HG03342 (cell line): ENCODE results near the gene THNSL1.
"Not testable (repeated sequence)": the region's sequence is repeated elsewhere in the genome, so short reads cannot be mapped to it uniquely, and the experiment has no call there.

Source experiments
- ATAC-seq: cut with Tn5 transposase; IDR thresholded peaks from one replicate; pipeline ENCODE4 v1.9.1; 2021; ENCODE audit warnings: mild to moderate bottlenecking, moderate library complexity; ENCODE audit not compliant: unreplicated experiment

Gene THNSL1, protein sequence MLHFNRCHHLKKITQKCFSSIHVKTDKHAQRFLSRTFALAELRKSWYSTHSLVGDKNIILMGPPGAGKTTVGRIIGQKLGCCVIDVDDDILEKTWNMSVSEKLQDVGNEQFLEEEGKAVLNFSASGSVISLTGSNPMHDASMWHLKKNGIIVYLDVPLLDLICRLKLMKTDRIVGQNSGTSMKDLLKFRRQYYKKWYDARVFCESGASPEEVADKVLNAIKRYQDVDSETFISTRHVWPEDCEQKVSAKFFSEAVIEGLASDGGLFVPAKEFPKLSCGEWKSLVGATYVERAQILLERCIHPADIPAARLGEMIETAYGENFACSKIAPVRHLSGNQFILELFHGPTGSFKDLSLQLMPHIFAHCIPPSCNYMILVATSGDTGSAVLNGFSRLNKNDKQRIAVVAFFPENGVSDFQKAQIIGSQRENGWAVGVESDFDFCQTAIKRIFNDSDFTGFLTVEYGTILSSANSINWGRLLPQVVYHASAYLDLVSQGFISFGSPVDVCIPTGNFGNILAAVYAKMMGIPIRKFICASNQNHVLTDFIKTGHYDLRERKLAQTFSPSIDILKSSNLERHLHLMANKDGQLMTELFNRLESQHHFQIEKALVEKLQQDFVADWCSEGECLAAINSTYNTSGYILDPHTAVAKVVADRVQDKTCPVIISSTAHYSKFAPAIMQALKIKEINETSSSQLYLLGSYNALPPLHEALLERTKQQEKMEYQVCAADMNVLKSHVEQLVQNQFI

DNA sequence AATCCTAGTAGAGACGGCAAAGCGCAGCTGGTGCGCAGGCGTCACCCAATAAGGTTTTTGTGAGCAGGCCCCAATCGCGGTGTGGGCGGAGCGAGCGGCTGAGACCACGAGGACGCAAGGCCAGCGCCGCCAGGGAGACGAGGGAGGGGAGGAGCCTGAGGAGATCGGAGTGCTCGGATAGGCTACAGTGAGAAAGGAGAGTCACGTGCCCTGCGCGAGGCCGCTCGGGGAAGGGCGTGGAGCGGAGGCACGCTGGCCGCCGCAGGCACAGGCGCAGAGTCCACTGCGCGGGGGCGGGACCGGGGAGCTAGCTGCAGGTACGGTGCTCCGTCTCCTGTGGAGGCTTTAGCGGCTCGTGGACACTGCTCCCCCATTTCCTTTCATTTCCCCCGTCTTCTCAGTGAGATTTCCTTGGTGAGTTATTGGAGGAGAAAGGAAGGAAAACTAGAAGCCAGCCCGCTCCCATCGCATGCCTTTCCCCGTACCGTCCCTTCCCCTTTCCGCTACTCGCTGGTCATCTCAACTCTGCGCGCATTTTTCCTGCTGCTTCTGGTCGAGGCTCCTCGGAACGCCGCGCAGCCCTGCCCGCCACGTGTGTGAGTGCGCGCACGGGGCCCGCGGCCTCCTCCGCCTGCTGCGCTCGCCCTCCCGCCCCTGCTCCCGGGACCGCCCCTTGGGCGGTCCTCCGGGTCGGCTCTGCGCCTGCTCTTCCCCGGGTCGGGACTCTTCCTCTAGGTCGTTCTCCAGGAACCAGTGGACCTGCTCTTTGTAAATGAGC is at the start of gene THNSL1:
Gene THNSL1 (plus strand): TSS at position 237 of the 778 bp plus-strand sequence. CDS start 6,612 bp downstream, outside the sequence.
- peak; percentile 96 for ATAC-seq

DNA sequence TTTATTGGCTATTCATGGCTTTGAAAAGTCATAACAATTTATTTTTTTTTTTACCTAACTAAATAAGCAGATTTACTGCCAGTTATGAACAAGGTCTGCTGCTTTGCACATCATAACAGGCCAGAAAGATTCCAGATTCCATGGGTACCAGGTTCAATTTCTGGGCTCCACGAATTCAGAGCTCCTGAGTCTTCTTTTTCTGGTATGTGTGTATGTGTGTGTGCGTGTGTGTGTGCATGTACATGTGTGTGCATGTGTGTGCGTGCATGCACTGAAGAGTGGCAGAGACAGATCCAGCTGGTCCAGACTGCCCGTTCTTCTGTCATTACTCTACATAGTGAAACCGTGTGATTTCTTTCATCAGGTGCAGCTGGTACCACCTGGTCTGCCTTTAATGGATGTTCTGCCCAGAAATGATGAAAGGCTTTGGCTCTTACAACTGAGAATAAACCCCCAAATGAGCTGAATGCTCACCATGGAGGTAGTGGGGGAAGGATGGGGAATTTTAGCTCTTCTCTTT is 49.4 kb upstream of the THNSL1 start:
- no peak for ATAC-seq

DNA sequence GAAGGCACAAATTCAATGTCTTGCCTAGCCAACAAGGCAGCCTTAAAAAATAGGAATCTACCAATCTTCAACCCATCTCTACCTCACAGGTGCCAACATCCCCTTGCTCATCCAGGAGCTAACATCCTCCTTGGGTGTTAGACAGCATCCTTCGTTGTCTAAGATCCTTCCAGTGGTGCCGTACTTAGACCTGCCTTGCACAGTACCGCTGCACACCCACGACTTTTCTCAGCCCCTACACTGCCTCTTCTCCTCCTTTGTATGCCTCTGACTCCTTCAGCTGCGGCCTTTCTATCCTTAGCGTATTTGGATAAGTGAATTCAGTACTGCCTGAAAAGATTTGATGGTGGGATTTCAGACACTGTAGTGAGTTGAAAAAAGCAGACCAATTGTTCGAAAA is 48.1 kb upstream of the THNSL1 start:
- no peak for ATAC-seq

DNA sequence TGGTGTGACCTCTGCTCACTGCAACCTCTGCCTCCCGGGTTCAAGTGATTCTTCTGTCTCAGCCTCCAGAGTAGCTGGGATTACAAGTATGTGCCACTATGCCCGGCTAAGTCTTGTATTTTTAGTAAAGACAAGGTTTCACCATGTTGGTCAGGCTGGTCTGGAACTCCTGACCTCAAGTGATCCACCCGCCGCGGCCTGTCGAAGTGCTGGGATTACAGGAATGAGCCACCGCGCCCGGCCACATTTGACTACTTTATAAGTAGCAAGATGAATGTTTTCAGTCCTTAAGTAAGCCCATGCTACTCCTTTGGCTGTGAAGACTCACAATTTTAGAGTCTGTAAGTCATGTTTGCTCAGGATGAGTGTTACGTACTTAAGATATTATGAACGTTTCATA is 47.5 kb upstream of the THNSL1 start:
- ATAC-seq = not testable (repeated sequence)

DNA sequence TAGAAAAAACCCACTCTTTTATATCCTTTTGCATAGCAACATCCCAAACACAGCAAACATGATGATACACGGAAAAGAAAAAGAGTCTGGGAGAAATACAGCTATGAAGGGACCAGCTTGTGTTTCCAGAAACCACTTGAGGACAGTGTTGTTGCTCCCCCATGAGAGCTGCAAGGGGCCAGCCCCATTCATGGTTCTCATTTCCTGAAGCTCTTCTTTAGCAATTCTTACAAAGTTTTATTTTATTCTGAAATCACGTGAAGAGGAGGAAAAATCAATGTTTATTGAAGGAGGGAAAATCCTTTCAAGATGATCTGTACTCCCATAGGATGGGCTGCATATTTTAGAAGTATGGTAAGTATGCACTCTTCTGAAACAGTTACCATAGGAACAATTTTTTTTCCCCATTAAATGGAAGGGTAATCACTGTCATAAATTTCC is 46.6 kb upstream of the THNSL1 start:
- no peak for ATAC-seq

DNA sequence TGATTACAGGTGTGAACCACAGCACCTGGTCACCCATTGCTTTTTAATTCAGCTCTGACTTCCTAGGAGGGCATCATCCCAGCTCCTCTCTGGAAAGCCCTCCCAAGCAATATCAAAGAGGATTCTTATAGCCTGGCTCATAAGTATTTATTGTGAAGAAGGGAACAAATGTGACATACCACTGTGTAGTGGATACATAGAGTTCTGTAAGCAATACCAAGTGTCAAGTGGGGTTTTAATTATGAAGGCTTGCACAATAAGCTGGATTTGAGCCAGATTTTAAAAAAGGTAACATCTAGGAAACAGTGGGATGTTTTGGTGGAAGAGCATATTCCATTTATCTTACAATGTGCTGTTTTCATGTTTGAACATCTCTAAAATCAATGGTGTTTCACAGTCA is 45.0 kb upstream of the THNSL1 start:
- no peak for ATAC-seq

DNA sequence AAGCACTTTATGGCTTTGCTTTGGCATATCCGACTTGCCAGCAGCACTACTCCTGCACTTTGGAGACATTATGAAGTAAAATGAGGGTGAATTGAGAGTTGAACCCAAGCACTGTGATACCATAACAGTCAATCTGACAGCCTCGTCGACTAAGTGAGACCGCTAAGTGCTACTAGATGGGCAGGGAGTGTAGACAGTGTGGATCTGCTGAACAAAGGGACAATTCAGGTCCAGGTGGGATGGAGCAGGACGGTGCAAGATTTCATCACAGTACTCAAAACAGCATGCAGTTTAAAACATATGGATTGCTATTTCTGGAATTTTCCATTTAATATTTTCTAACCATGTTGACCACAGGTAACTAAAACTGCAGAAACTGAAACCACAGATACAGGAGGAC is 43.2 kb upstream of the THNSL1 start:
- ATAC-seq = no peak

DNA sequence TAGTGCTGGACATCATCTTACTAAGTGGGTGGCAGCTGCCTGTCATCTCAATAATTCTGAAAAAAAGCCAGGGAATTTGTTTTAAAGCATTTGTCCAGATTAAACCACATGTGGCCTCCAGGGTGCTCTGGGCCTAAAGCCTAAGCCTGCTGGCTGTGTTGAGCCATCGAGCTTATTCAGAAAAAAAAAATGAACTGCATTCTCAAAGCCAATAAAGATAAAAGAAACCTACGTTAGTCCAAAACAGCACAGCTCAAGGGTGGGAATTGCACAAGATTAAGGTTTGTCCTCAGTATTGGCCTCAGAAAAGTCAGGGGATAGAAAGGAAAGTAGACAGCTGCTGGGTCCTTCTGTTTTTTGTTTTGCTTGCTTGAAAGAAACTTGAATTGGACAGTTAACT is 41.4 kb upstream of the THNSL1 start:
- no peak for ATAC-seq

DNA sequence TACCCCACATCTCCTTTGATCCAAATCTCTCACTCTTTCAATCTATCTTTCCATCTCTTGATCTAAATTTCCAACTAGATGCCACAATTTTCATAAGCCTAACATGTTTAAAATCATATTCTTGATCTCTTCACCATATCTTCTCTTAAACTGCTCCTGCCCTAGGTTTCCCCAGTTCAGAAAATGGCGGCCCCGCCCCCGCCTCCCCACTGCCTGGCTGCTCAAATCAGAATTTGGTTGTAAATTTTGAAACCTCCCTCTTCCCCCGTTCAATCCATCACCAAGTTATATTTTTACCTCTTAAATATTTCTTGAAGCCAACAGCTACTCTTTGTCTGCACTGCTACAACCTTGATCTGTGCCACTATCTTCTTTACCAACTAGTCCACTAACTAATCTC is 36.7 kb upstream of the THNSL1 start:
- ATAC-seq = no peak

DNA sequence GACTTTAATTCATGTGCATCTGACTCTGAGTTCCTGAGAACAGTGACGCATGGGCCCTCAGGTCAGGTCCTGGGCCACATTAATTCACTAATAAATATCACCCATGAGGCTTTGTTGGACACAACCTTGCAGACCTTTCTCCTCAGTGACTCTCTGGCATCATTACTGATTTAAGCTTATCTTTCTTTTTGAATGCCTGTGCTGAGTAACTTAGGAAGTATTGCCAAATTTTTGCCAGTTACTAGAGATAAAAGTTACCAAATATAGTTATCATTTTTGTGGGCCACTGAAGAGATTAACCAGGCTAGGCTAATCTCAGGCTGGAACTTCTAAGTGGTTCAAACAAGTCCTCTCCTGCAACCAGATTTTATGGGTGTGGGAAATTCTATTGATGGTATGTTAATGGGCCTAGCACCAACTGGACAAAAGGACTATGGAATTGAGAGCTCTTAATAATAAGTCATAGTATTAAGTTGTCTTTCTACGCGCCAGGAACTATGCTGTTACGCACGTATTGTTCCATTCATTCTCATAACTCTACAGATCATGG is 35.2 kb upstream of the THNSL1 start:
- no peak for ATAC-seq

DNA sequence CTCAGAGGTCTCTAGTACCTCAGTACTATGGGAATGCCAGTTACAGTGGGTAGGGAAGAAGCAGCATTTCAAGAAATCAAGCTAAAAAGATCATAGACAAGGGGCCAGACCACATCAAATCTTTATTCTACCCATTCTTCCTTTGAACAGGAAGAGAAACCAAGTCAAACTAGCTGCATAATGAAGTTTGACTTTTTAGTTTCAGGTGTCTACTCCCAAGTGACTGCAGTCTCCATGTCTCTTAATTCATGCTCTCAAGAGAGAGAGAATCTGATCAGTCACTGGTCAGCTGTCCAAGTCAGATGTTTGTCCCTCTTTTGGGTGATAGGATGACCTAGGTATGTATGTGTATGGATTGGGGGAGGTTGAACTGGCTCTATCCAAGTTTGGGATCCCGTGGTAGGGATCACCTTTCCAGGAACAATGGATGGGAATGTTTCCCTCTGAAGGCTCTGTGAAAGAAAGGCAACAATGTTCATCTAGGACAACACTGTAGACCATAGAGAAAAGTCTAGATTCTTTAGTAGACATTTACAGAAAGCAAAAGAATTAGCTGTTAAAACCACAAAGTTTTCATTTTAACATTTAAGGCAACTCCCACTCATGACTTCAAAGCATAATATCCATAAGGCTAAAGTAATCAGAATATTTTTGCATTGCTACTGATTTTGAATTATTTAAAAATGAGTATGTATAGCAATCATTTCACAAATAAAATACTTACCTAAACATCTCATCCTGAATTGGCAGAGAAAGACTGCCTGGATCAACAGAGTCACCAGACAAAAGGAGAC is 33.9 kb upstream of the THNSL1 start:
- peak; percentile 68 for ATAC-seq

DNA sequence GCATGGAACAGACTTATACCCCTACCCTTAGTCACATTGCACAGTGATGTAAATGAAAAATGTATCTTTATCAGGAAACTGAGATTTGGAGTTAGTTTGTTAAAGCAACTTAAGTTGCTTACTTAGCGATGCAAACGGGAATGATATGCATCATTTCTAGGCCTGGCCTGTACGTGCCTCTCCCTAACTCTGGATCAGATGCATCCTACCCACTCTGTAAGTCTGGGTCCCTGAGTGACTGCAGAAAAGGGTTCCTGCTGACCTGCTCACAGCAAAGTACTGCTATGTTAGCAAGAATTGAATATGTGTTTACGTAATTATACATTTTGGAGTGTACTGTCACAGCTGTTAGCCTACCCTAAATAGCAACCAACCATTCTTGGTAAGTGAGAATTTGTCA is 33.3 kb upstream of the THNSL1 start:
- ATAC-seq = no peak

DNA sequence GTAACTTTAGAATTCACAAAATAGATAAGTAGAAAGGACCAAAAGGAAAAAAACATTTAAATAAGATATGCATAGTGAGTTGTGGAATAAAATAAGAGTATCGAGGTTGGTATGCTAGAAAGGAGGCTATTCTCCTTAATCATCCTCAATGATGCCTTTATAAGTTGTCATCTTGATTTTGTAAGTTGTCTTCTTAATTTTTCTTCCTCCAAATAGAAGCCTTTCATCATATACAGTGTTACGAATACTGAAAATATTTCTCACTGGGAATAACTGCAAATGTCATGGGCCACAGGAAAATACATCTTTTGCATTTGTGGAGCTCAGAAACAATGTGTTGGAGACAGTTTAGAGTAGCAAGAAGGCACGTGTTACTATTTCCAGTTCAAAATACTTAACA is 32.5 kb upstream of the THNSL1 start:
- no peak for ATAC-seq

DNA sequence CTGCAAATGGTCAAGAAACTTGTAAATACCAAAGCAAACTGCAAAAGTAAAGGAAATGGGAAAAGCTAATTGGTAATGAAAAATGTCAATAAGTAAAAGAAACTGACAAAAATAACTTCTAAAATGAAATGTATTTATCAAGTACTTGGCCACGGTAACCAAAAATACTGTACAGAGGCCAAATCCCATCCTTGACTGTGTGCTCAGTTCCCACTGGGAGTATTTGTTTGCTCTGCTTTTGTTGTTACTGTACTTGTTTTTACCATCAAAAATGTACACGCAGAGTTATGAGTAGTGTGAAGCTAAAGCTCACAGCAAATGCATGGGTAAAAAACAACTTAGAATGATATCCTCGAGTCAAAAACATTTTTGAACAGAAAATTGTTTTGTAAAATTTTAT is 31.5 kb upstream of the THNSL1 start:
- no peak for ATAC-seq

DNA sequence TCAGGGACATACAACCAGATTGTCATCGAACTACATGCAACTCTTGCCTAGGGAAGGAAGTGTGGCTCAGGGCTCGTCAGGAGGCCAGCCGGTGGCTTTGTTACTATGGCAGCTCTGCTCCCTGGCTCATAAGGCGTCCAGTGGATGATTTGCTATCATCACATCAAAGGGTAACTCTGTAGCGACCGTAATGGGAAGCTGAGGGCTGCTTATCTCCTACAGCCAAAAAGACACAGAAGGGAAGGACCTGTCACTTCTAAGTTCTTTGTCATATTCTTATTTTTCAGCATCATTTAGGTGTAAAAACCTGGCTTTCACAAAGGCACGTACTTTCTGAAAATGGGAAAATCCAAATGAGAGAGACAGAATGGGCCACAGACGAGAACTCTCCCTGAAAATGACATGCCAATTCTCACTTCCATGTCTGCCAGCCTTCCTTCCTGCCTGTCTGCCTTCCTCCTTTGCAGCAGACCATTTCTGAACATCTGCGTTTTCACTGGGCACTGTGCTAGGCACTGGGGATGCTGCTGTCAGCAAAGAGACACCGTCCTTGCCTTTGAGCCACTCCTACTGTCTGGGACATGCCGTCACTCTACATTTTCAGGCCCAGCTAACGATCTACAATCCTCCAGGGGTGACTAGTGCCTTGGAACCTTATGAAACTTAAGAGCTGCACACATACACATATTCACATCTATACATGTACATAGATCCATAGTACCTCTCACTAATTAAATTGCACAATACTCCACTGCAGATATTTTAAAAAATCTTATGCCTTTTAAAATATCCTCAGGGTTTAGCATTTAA is 27.4 kb upstream of the THNSL1 start:
- ATAC-seq = no peak

DNA sequence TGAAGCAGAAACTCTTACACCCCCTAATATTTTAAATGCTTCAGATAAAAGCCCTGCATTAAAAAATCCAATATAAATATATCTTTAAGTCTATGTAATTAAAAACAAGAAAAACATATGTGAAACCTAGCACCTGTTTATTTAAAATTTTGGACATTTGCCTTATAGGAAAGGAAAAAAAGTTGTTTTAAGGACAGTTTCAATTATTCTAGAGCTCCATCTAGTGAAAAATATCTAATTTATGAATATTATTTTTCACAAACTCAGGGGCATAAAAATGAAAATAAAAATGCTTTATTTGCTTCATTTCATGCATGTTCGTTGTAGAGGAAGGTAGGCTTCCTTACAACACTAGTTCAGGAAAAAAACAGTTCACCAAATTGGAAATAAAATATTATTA is 26.5 kb upstream of the THNSL1 start:
- no peak for ATAC-seq

DNA sequence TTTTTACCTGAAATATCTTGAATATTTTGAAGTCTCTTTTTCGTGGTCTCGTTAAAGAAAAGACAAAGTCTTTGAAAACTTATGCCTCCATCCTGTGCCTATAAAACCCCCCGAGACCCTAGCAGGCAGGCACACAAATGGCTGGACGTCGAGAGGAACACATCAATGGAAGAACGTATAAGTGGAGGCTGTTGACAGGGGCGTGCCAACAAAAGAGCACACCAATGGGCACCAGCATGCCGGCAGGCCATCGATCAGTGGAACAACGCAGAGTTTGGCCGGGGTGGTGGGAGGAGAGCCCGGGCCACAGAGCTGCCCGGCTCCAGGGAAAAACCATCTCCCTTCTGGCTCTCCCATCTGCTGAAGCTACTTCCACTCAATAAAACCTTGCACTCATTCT is 25.1 kb upstream of the THNSL1 start:
- ATAC-seq = no peak

DNA sequence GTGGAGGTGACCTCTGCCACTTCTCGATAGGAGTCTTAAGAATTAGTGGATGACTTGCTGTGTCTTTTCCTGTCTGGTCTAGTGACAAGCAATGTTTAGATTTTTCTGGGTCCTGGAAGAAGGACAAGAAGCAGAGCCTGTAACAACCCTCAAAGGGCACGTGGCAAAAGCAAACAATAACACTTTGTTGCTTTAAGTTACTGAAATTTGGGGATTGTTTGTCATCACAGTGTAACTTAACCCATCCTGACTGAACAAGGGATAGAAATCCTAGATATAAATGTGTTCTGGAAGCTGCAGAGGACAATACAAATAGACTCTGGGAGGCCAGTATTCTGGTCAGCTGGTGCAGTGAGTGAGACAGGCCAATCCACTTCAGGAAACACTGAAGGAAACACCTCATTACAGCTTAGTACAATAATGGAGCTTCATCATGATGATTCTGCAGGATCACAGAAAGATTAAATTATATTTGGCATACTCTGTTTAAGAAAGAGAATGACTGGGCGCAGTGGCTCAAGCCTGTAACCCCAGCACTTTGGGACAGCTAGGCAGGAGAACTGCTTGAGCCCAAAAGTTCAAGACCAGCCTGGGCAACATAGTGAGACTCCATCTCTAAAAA is 23.8 kb upstream of the THNSL1 start:
- no peak for ATAC-seq
